ENCODE data around the gene A1BG.
A peak's percentile ranks its signal among the peaks of the same experiment; 100 is the strongest.
"Not testable (repeated sequence)": the region's sequence is repeated elsewhere in the genome, so short reads cannot be mapped to it uniquely, and the experiment has no call there.

The A1BG gene

DNA sequence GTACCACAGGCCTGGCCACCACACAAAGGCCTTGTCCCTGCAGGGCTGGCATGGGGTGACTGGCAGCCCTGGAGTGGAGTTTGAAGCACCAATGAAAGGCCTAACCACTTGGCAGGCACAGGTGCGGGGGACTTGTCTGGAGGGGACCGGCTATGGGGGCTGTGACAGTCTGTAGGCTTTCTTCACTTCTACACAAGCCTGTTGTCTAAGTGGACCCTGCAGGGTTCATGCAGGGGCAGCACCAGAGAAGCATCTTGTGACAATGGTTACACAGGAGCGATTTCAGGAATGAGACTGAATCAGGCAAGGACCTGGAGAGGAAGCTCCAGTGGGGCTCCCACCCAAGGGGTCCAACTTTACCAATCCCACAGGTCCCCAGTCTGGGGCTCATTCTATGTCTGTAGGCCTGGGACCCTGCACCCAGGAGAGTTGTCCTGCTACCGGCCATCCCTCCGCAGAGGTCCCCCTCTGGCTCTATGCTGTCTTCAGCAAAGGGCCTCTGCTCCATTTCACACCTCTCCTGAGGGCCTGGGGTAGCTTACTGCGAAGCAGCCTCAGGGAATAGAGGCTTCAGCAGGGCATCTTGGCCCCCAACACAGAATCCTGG is 29.8 kb upstream of the A1BG start:
- Histone ChIP-seq H3K36me3 (ENCODE audit: control insufficient read depth, insufficient read depth, low read length) (peaks cover 7% of the 10 kb centered on the region), H3K9me3 (ENCODE audit: control insufficient read depth, insufficient read depth, low read length) (no peaks in the 10 kb centered on the region), H3K27me3 (ENCODE audit: control insufficient read depth, insufficient read depth, low read length) (no peaks in the 10 kb centered on the region), H3K4me1 (ENCODE audit: control insufficient read depth, insufficient read depth, low read length) (peaks cover 3% of the 10 kb centered on the region), H3K9ac (ENCODE audit: low read depth, low read length) (no peak overlapping the region), H3K4me3 (ENCODE audit: low read depth, low read length) (no peak overlapping the region)

- H3K4me3 ChIP-seq (ENCODE audit: low read depth, low read length) = peak overlapping the region; percentile 92
- no peaks in the 10 kb centered on the region for H3K36me3 ChIP-seq (ENCODE audit: control insufficient read depth, insufficient read depth, low read length)
- no peaks in the 10 kb centered on the region for H3K27me3 ChIP-seq (ENCODE audit: control insufficient read depth, insufficient read depth, low read length)
- peaks cover 3% of the 10 kb centered on the region for H3K4me1 ChIP-seq (ENCODE audit: control insufficient read depth, insufficient read depth, low read length)
- H3K9me3 ChIP-seq (ENCODE audit: control insufficient read depth, insufficient read depth, low read length) = no peaks in the 10 kb centered on the region
- H3K9ac ChIP-seq (ENCODE audit: low read depth, low read length) = no peak overlapping the region
These were observed 28.3 kb upstream of the A1BG start for GRCh38 chr19:58381460-58382212.

DNA sequence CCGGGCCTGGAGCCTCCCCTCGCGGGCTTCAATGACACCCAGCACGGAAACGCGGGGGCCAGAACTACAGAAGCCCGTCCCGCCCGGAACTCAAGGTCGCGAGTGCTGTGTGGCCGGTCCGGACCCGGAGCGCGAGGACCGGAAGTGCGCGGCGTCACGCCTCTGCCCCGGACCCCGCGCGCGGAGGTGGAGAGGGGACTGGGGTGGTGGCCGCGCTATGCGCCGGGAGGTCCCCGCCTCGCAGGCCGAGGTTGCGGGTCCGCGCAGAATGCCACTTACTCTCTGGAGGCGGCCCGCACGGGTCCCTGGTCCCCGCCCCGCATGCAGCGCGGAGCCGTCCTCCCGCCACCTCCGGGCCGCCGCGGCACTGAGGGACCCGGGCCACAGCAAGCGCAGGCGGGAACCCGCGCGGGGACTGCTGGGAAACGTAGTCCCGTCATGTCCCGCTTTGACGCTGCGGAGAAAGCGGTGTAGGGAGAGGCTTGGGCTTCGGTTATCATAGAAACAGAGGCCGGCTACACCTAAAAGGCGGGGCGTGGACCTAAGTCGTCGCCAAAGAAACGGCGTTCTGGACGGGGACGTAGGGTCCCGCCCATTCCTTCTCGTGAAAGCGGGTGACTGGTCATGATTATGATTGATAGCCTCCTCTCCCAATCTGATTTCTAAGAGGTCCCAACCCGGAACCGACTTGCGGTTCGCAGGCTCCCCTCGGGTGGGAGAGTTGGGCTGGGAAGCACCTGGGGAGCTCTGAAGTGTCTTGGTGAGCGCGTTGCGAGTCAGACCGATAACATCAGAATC is 27.6 kb upstream of the A1BG start, which contains the start of gene ZNF837:
TSS of gene ZNF837 (minus strand) at position 369 of the 798 bp plus-strand sequence. CDS start 11,698 bp downstream, outside the sequence.
- no peaks in the 10 kb centered on the region for H3K9me3 ChIP-seq (ENCODE audit: control insufficient read depth, insufficient read depth, low read length)
- H3K9ac ChIP-seq (ENCODE audit: low read depth, low read length) = peak within 1 kb of the TSS; percentile 90
- H3K4me3 ChIP-seq (ENCODE audit: low read depth, low read length) = peak within 1 kb of the TSS; percentile 92
- H3K4me1 ChIP-seq (ENCODE audit: control insufficient read depth, insufficient read depth, low read length) = peaks cover 3% of the 10 kb centered on the region
- no peaks in the 10 kb centered on the region for H3K36me3 ChIP-seq (ENCODE audit: control insufficient read depth, insufficient read depth, low read length)
- H3K27me3 ChIP-seq (ENCODE audit: control insufficient read depth, insufficient read depth, low read length) = no peaks in the 10 kb centered on the region

DNA sequence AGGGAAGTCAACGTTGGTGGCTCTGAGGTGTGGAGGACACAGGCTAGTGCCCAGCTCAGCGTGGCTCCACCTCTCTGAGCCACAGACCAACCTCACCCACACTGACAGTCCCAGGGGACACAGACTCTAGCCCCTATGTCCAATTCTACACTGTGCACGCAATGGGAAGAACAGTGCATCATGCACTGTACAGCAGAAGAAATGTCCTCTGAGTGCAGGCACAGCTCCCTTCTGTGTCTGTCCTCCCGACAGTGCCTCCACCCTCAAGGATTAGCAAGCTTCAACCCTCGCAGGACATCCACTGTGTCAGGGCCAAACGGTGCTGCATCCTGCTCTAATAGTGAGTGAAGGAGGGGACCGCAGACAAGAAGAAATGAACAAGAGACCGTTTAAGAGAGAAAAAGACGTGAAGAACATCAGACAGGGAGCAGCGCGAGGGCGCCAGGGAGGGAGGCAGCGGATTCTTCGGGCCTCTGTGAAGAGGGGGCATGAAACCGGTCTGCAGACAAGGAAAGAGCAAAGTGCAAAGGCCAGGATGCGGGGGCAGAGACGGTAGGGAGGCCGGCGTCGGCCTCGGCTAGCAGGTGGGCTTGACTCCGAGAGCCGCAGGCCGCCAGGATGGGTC is 26.9 kb upstream of the A1BG start:
- peak overlapping the region; percentile 90 for H3K9ac ChIP-seq (ENCODE audit: low read depth, low read length)
- no peaks in the 10 kb centered on the region for H3K9me3 ChIP-seq (ENCODE audit: control insufficient read depth, insufficient read depth, low read length)
- no peaks in the 10 kb centered on the region for H3K36me3 ChIP-seq (ENCODE audit: control insufficient read depth, insufficient read depth, low read length)
- H3K4me3 ChIP-seq (ENCODE audit: low read depth, low read length) = peak overlapping the region; percentile 92
- H3K27me3 ChIP-seq (ENCODE audit: control insufficient read depth, insufficient read depth, low read length) = no peaks in the 10 kb centered on the region
- peaks cover 3% of the 10 kb centered on the region for H3K4me1 ChIP-seq (ENCODE audit: control insufficient read depth, insufficient read depth, low read length)

DNA sequence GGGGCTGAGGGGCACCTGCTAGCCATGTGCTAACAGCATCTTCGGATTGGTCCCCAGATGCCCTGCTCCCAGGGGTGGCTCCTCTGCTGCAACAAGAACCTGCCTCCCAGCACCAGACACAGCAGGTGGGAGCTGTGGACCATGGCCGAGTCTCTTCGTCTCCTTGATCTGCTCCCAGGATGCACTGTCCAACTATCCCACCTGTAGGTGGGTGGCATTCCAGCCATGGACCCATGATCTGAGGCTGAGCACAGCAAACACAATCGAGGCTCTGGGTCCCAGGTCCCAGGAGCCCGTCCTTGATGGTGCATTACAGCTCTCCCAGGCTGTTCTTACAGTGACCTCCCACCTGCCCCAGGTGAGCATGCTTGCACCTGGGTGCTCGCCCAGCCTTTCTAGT is 26.0 kb upstream of the A1BG start:
- Histone ChIP-seq H3K36me3 (ENCODE audit: control insufficient read depth, insufficient read depth, low read length) (no peaks in the 10 kb centered on the region), H3K9ac (ENCODE audit: low read depth, low read length) (no peak overlapping the region), H3K4me3 (ENCODE audit: low read depth, low read length) (no peak overlapping the region), H3K4me1 (ENCODE audit: control insufficient read depth, insufficient read depth, low read length) (peaks cover 3% of the 10 kb centered on the region), H3K9me3 (ENCODE audit: control insufficient read depth, insufficient read depth, low read length) (no peaks in the 10 kb centered on the region), H3K27me3 (ENCODE audit: control insufficient read depth, insufficient read depth, low read length) (no peaks in the 10 kb centered on the region)

DNA sequence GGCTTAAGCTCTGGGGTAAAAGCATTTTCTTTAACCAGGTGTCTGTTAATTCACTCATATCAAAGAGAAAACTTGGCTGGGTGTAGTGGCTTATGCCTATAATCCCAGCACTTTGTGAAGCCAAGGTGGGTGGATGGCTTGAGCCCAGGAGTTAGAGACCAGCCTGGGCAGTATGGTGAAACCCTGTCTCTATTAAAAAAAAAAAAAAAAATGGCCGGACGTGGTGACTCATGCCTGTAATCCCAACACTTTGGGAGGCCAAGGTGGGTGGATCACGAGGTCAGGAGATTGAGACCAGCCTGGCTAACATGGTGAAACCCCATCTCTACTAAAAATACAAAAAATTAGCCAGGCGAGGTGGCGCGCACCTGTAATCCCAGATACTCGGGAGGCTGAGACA is 23.4 kb upstream of the A1BG start:
- H3K4me3 ChIP-seq (ENCODE audit: low read depth, low read length); H3K9me3 ChIP-seq (ENCODE audit: control insufficient read depth, insufficient read depth, low read length); H3K4me1 ChIP-seq (ENCODE audit: control insufficient read depth, insufficient read depth, low read length); H3K9ac ChIP-seq (ENCODE audit: low read depth, low read length); H3K27me3 ChIP-seq (ENCODE audit: control insufficient read depth, insufficient read depth, low read length); H3K36me3 ChIP-seq (ENCODE audit: control insufficient read depth, insufficient read depth, low read length): not testable (repeated sequence)

GRCh38 chr19:58374200-58374599 is 20.9 kb upstream of the A1BG start:
- Histone ChIP-seq H3K36me3 (ENCODE audit: control insufficient read depth, insufficient read depth, low read length) (no peaks in the 10 kb centered on the region), H3K4me3 (ENCODE audit: low read depth, low read length) (no peak overlapping the region), H3K9me3 (ENCODE audit: control insufficient read depth, insufficient read depth, low read length) (no peaks in the 10 kb centered on the region), H3K4me1 (ENCODE audit: control insufficient read depth, insufficient read depth, low read length) (no peaks in the 10 kb centered on the region), H3K9ac (ENCODE audit: low read depth, low read length) (no peak overlapping the region), H3K27me3 (ENCODE audit: control insufficient read depth, insufficient read depth, low read length) (no peaks in the 10 kb centered on the region)

GRCh38 chr19:58372311-58373133 is 19.2 kb upstream of the A1BG start:
- Histone ChIP-seq H3K4me3 (ENCODE audit: low read depth, low read length) (no peak overlapping the region), H3K9ac (ENCODE audit: low read depth, low read length) (no peak overlapping the region), H3K4me1 (ENCODE audit: control insufficient read depth, insufficient read depth, low read length) (no peaks in the 10 kb centered on the region), H3K27me3 (ENCODE audit: control insufficient read depth, insufficient read depth, low read length) (no peaks in the 10 kb centered on the region), H3K36me3 (ENCODE audit: control insufficient read depth, insufficient read depth, low read length) (no peaks in the 10 kb centered on the region), H3K9me3 (ENCODE audit: control insufficient read depth, insufficient read depth, low read length) (no peaks in the 10 kb centered on the region)

DNA sequence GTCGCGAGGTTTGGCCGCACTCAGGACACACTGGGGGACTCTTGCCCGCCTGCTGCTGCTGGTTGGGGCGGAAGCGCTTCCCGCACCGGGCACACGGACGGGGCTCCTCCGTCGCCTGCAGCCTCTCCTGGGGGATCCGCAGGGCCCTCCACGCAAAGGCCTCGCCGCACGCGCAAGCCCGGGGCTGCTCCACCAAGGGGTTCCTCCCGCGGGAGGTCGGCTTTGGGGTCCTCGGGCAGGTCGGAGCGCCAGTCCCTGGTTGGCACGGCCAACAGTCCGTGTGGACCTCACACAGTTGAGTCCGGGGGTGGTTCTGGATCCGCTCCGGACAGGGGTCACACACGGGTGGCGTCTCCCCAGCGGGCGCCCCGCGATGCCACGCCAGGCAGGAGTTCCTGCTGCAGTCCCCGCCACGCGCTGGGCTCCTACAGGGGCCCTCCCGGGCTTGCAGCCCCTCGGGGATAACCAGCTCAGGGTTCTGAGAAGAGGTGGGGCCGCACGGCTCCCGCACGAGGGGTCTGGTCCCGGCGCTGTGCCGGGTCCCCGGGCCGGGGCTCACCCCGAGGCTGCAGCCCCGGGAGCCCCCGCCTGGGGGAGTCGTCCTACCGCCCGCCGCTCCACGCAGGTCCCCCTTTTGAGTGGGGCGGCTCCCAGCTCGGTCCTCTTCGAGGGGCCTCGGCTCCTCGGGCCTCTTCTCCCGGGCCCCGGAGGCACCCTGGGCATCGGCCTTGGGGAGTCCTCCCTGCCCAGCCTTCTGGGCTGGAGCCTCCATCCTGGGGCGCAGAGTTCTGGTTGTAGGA is 15.5 kb upstream of the A1BG start:
- H3K4me1 ChIP-seq (ENCODE audit: control insufficient read depth, insufficient read depth, low read length) = no peaks in the 10 kb centered on the region
- no peaks in the 10 kb centered on the region for H3K27me3 ChIP-seq (ENCODE audit: control insufficient read depth, insufficient read depth, low read length)
- no peak overlapping the region for H3K9ac ChIP-seq (ENCODE audit: low read depth, low read length)
- H3K4me3 ChIP-seq (ENCODE audit: low read depth, low read length) = no peak overlapping the region
- no peaks in the 10 kb centered on the region for H3K9me3 ChIP-seq (ENCODE audit: control insufficient read depth, insufficient read depth, low read length)
- no peaks in the 10 kb centered on the region for H3K36me3 ChIP-seq (ENCODE audit: control insufficient read depth, insufficient read depth, low read length)

GRCh38 chr19:58367698-58368454 is 14.6 kb upstream of the A1BG start:
- H3K36me3 ChIP-seq (ENCODE audit: control insufficient read depth, insufficient read depth, low read length) = no peaks in the 10 kb centered on the region
- no peak overlapping the region for H3K9ac ChIP-seq (ENCODE audit: low read depth, low read length)
- no peaks in the 10 kb centered on the region for H3K4me1 ChIP-seq (ENCODE audit: control insufficient read depth, insufficient read depth, low read length)
- H3K4me3 ChIP-seq (ENCODE audit: low read depth, low read length) = no peak overlapping the region
- H3K27me3 ChIP-seq (ENCODE audit: control insufficient read depth, insufficient read depth, low read length) = no peaks in the 10 kb centered on the region
- no peaks in the 10 kb centered on the region for H3K9me3 ChIP-seq (ENCODE audit: control insufficient read depth, insufficient read depth, low read length)

Data from iPS-15b (cell line).